ENCODE data around the gene XRCC4. TPM values are rescaled to one million over a fixed set of nuclear protein-coding genes. Genes with fewer than 3 reads are reported as not detected.

The XRCC4 gene
- total RNA-seq, 1 donor from 2014 or later, result 5.9 TPM

DNA sequence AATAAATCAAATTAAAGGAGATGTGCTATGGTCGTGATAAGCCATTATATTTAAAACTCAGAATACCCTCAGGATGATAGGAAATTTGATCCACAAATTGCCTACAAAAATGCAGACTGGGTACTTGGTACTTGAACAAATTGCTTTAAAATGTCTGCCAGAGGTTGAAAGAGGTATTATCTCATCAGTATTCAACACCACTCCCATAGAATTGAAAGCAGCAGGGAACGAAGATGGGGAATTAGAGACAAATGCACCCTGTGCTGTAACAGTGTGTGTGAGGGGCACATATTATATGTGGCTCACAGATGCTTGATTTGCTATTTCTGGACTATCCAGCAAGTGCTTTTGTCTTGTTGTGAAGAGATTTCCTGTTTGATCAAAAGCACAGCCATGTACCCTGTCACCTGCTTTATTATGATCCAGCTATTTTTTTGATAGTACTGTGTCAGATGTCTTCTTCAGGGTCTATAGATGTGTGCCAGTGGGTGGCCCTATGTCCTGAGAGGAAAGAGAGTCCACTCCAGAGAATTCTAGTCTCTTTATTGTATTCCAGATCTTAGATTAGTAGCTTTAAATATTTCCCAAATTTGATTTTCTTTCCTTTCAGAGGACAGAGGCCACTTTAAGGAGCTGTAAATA is 120.1 kb downstream of the XRCC4 start:
- ATAC-seq (no peak), DNase-seq (no peak)
- Histone ChIP-seq H3K9me3 (no peaks in the 10 kb centered on the region), H3K4me3 (no peak overlapping the region), H3K27me3 (no peaks in the 10 kb centered on the region), H3K4me1 (no peaks in the 10 kb centered on the region), H3K27ac (no peak overlapping the region), H3K36me3 (no peaks in the 10 kb centered on the region)
- TF ChIP-seq, protein P1, sequence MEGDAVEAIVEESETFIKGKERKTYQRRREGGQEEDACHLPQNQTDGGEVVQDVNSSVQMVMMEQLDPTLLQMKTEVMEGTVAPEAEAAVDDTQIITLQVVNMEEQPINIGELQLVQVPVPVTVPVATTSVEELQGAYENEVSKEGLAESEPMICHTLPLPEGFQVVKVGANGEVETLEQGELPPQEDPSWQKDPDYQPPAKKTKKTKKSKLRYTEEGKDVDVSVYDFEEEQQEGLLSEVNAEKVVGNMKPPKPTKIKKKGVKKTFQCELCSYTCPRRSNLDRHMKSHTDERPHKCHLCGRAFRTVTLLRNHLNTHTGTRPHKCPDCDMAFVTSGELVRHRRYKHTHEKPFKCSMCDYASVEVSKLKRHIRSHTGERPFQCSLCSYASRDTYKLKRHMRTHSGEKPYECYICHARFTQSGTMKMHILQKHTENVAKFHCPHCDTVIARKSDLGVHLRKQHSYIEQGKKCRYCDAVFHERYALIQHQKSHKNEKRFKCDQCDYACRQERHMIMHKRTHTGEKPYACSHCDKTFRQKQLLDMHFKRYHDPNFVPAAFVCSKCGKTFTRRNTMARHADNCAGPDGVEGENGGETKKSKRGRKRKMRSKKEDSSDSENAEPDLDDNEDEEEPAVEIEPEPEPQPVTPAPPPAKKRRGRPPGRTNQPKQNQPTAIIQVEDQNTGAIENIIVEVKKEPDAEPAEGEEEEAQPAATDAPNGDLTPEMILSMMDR (IDR thresholded peaks at IDR 0.05), result no peak
- intact Hi-C loops (cut with DNase I), result no loop called here

- intact Hi-C loops (cut with DNase I), result no loop called here
- Histone ChIP-seq H3K4me1 (no peaks in the 10 kb centered on the region), H3K36me3 (no peaks in the 10 kb centered on the region), H3K9me3 (no peaks in the 10 kb centered on the region), H3K4me3 (no peak overlapping the region), H3K27me3 (no peaks in the 10 kb centered on the region), H3K27ac (no peak overlapping the region)
- TF ChIP-seq, protein P1 (IDR thresholded peaks at IDR 0.05), result no peak
- no peak for ATAC-seq
- no peak for DNase-seq
Observed at GRCh38 chr5:83199126-83199525, 121.8 kb downstream of the XRCC4 start.

GRCh38 chr5:83204651-83205050 is 127.3 kb downstream of the XRCC4 start:
- DNase-seq (no peak), ATAC-seq (no peak)
- TF ChIP-seq, protein P1 (IDR thresholded peaks at IDR 0.05), result no peak
- intact Hi-C loops (cut with DNase I), result no loop called here
- Histone ChIP-seq H3K36me3 (no peaks in the 10 kb centered on the region), H3K27ac (no peak overlapping the region), H3K27me3 (no peaks in the 10 kb centered on the region), H3K4me1 (no peaks in the 10 kb centered on the region), H3K9me3 (no peaks in the 10 kb centered on the region), H3K4me3 (no peak overlapping the region)

DNA sequence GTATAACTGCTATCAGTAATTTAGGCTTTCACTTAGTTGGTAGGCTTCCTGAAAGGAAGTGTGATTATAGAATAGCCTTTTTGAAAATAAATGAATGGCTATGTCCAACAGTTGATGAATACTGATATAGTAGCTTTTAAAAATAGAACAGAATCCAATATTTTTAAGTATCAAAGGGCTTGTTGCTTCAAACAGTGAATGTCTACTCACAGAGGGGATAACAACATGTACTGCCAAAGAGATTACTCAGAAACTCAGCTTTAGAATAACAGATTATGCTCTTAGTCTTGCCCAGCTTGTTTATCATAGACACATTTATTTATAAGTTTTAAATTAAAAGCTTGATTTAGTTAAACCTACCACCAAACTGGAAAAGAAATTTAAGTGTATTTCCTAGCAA is 132.6 kb downstream of the XRCC4 start:
- no peaks in the 10 kb centered on the region for H3K27me3 ChIP-seq
- no peak for ATAC-seq
- H3K9me3 ChIP-seq, result no peaks in the 10 kb centered on the region
- no peaks in the 10 kb centered on the region for H3K4me1 ChIP-seq
- no peak overlapping the region for H3K4me3 ChIP-seq
- DNase-seq, result no peak
- H3K27ac ChIP-seq, result no peak overlapping the region
- no peaks in the 10 kb centered on the region for H3K36me3 ChIP-seq
- TF ChIP-seq, protein P1 (IDR thresholded peaks at IDR 0.05), result no peak
- intact Hi-C loops (cut with DNase I), result no loop called here

DNA sequence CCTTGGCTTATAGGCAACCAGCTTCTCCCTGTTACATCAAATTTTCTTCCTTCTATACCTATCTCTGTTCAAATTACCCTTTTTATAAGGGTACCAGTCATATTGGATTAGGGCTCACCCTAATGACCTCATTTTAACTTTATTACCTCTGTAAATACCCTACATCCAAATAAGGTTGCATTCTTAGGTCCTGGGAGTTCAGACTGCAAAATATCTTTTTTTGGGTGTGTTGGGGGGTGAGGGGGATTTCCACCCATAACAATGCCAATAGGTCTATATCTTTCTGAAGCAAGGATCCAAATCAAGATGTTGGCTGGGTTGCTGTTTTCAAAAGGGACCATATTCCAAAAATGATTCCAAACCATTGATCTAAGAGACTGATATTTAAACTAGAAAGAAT is 141.7 kb downstream of the XRCC4 start:
- H3K36me3 ChIP-seq, result no peaks in the 10 kb centered on the region
- no peak for ATAC-seq
- DNase-seq, result no peak
- no peaks in the 10 kb centered on the region for H3K9me3 ChIP-seq
- no peaks in the 10 kb centered on the region for H3K27me3 ChIP-seq
- H3K4me3 ChIP-seq, result no peak overlapping the region
- no peaks in the 10 kb centered on the region for H3K4me1 ChIP-seq
- no peak overlapping the region for H3K27ac ChIP-seq
- intact Hi-C loops (cut with DNase I), result no loop called here
- TF ChIP-seq, protein P1 (IDR thresholded peaks at IDR 0.05), result no peak

- Histone ChIP-seq H3K27me3 (no peaks in the 10 kb centered on the region), H3K4me3 (no peak overlapping the region)
Observed at GRCh38 chr5:83219495-83219894, 142.1 kb downstream of the XRCC4 start.

More at GRCh38 chr5:83219495-83219894, 142.1 kb downstream of the XRCC4 start:
- H3K36me3 ChIP-seq, result no peaks in the 10 kb centered on the region
- DNase-seq, result no peak
- no peak overlapping the region for H3K27ac ChIP-seq
- ATAC-seq, result no peak
- H3K4me1 ChIP-seq, result no peaks in the 10 kb centered on the region
- no peaks in the 10 kb centered on the region for H3K9me3 ChIP-seq
- TF ChIP-seq, protein P1 (IDR thresholded peaks at IDR 0.05), result no peak
- intact Hi-C loops (cut with DNase I), result no loop called here
